Right atrium auricular region (tissue), 2 donors: ENCODE measurements around the gene PPP1R18. TPM values are rescaled to one million over a fixed set of nuclear protein-coding genes. Genes with fewer than 3 reads are reported as not detected.
A peak's percentile ranks its signal among the peaks of the same experiment; 100 is the strongest.
"Not testable (repeated sequence)": the region's sequence is repeated elsewhere in the genome, so short reads cannot be mapped to it uniquely, and the experiment has no call there.

Experiments used
- DNase-seq: peaks from one replicate; pipeline ENCODE4 v3.0.0-alpha.2; 2019; ENCODE audit warnings: low spot score
- H3K27ac ChIP-seq, 2 donors: fragments of 200-600 bp; sonication (generic); 1 replicate in 1 of 2; 2 replicates in 1 of 2; pipeline ENCODE4 v1.5.1; 2016 to 2019
- H3K27me3 ChIP-seq, 2 donors: fragments of 200-600 bp; sonication (generic); one replicate each; pipeline versions ENCODE4 v1.5.1 to v1.6.0; 2017 to 2019
- H3K36me3 ChIP-seq: fragments of 200-600 bp; sonication (generic); one replicate; pipeline ENCODE4 v1.5.1; 2016
- H3K4me1 ChIP-seq, 2 donors: fragments of 200-600 bp; sonication (generic); one replicate each; pipeline versions ENCODE4 v1.5.1 to v1.6.0; 2017 to 2019
- H3K4me3 ChIP-seq, 2 donors: fragments of 200-600 bp; sonication (generic); 1 replicate in 1 of 2; 2 replicates in 1 of 2; pipeline ENCODE4 v1.5.1; 2017 to 2019; ENCODE audit warnings: mild to moderate bottlenecking in 1 of 2, moderate library complexity in 1 of 2
- H3K9me3 ChIP-seq, 2 donors: fragments of 200-600 bp; sonication (generic); one replicate each; pipeline ENCODE4 v1.5.1; 2019
- total RNA-seq, 2 donors: library from RNA; depleted of rRNA; stranded (reverse); fragments of >200 nt; gene quantifications; one replicate each; pipeline ENCODE4 v1.1.0, GENCODE V29; 2016
- TF ChIP-seq, protein P1 (sequence below), 2 donors: fragments of 200-600 bp; sonication (generic); IDR thresholded peaks; one replicate each; pipeline ENCODE4 v1.5.1; 2019; ENCODE audit warnings: antibody characterized with exemption in 2 of 2

The PPP1R18 gene
- total RNA-seq, 2 donors from 2014 or later: 17.5 to 33.2 TPM

DNA sequence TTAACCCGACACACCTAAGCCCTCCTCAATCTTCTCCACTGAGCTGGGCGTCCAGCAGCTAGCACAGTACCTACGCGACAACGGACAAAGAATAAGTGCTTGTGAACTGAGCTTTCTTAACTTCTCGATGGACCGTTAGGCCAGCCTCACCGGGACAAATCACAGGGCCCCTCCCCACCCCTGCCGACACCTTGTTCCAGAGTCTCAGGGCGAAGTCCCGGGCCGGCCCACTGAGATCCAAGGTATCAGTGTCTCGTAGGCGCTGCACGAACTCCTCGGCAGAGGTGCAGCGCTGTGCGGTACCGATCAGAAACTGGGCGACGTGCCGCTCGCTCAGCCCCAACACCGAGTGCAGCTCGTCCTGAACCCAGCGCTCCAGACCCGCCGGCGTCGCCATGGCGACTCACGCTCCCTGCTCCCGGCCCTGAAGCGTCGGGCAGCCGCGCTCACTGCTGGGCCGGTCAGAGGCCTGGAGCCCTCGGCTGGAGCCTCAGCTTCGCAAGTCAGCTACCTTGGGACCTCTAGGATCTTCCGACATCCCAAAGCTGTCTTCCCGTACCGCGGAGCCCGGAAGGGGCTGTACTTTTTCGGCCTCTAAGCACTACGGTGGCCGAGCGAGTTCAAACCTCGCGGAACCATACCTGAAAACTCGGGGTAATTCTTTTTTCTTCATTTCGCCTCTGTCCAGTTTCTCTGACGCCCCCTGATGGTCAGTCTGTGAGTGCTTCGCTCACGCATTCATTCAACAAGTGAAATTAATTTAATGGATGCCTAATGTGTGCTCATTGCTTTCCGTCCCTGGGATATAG lies 13.8 kb downstream of the PPP1R18 start, which contains the start of gene DHX16:
Gene DHX16, minus strand, starts transcription at position 562 of the 809 bp plus-strand sequence. Its CDS starts 165 bp downstream, at position 397.
- DNase-seq: peak; percentile 97
- TF ChIP-seq, protein P1, sequence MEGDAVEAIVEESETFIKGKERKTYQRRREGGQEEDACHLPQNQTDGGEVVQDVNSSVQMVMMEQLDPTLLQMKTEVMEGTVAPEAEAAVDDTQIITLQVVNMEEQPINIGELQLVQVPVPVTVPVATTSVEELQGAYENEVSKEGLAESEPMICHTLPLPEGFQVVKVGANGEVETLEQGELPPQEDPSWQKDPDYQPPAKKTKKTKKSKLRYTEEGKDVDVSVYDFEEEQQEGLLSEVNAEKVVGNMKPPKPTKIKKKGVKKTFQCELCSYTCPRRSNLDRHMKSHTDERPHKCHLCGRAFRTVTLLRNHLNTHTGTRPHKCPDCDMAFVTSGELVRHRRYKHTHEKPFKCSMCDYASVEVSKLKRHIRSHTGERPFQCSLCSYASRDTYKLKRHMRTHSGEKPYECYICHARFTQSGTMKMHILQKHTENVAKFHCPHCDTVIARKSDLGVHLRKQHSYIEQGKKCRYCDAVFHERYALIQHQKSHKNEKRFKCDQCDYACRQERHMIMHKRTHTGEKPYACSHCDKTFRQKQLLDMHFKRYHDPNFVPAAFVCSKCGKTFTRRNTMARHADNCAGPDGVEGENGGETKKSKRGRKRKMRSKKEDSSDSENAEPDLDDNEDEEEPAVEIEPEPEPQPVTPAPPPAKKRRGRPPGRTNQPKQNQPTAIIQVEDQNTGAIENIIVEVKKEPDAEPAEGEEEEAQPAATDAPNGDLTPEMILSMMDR (IDR thresholded peaks at IDR 0.05): peak; percentile 82 to 91

DNA sequence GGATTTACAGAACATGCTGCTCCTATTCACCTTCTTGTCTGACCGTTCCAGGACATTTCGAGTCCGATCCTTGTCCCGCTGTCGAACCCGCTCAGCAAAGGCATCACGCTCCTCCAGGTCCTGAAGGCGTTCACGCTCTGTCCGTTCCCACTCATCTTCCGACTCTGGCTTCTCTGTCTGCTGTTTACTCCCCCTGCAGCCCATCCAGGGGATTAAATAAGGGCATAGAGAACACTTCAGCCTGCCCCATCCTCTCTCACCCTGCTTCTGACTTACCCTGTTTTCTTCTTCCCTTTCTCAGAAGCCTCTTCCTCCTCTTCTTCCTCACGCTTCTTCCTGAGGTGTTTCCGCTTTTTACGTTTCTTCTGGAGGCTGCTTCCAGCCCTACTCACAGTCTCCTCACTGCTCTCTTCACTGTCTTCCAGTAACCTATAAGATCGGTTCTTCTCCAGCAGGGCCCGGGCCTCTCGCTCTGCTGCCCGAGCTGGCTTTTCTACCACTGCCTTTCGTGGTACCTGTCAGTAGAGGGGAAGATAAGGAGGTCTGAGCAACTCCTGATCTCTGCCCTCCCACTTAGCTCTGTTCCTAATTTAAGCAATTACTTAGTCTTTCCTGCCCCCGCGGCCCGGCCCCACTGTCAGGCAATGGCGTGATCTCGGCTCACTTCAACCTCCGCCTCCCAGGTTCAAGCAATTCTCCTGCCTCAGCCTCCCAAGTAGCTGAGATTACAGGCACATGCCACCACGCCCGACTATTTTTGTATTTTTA lies 15.5 kb downstream of the PPP1R18 start:
- Histone ChIP-seq H3K9me3 (no peaks in the 10 kb centered on the region), H3K27me3 (no peaks in the 10 kb centered on the region), H3K4me1 (peaks cover 0 to 20% of the 10 kb centered on the region in 2 donors), H3K27ac (no peak overlapping the region), H3K36me3 (peaks cover 36% of the 10 kb centered on the region), H3K4me3 (no peak overlapping the region)
- DNase-seq: no peak
- TF ChIP-seq, protein P1 (IDR thresholded peaks at IDR 0.05): no peak

More for the DNA sequence above, 13.8 kb downstream of the PPP1R18 start, which contains the start of gene DHX16:
- H3K27me3 ChIP-seq: no peaks in the 10 kb centered on the region
- peaks cover 0 to 20% of the 10 kb centered on the region in 2 donors for H3K4me1 ChIP-seq
- peaks cover 43% of the 10 kb centered on the region for H3K36me3 ChIP-seq
- peak within 1 kb of the TSS; percentile 78 to 79 for H3K27ac ChIP-seq
- H3K4me3 ChIP-seq: peak within 1 kb of the TSS; percentile 85 to 92
- H3K9me3 ChIP-seq: no peaks in the 10 kb centered on the region

DNA sequence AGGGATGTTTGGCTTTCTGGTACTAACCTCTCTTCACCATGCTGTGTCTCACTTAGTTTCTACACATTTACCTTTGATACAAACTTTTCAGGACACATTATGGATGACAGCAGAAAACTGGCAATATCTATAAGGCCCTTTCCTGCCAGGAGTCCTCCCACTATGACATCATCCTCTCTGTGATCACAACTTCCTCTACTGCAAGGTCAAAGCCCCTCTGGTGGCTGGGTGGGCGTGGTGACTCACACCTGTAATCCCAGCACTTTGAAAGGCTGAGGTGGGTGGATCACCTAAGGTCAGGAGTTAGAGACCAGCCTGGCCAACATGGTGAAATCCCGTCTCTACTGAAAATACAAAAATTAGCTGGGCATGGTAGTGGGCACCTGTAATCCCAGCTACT lies 20.1 kb downstream of the PPP1R18 start:
- peaks cover 81% of the 10 kb centered on the region for H3K36me3 ChIP-seq
- not testable (repeated sequence) for DNase-seq, H3K27me3 ChIP-seq

DNA sequence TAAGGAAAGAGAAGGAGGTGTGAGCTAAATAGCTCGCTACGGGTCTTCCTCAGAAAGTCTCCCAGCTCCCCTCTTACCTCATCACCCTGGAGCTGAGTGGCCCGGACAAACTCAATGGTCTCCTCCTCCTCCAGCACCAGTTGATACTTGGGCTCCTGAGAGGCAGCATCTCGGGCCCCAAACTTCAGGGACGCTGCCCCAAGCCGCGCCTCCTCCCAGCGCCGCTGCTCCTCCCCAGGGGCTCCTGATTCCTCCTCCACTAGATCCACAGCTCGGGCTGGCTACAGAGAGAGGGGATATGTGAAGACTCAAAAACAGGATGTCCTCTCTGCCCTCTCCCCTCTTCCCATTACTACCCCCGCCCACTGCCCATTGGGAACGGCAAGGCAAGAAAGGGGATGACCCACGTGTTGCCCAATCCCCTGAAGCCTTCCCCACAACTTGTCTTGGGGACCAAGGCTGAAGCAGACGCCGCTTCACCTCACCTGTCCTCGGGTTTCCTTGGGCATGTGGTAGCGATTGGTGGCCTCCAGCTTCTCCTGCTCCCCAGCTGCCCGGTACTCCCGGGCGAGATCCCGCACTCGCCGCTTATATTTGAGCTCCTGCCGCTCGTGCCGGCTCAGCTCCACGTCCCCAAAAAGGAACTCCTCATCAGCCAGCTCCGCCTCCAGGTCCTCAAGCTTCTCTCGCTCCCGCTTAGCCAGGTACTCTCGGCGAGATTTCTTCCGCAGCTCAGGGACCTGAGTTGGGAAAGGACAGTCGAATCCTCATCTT lies 21.3 kb downstream of the PPP1R18 start:
- H3K4me3 ChIP-seq: no peak overlapping the region
- peaks cover 87% of the 10 kb centered on the region for H3K36me3 ChIP-seq
- no peaks in the 10 kb centered on the region for H3K27me3 ChIP-seq
- TF ChIP-seq, protein P1 (IDR thresholded peaks at IDR 0.05): no peak
- H3K27ac ChIP-seq: no peak overlapping the region
- no peaks in the 10 kb centered on the region for H3K9me3 ChIP-seq
- no peaks in the 10 kb centered on the region for H3K4me1 ChIP-seq
- no peak for DNase-seq

More for the DNA sequence above, 20.1 kb downstream of the PPP1R18 start:
- not testable (repeated sequence) for H3K4me1 ChIP-seq, H3K9me3 ChIP-seq, H3K4me3 ChIP-seq, H3K27ac ChIP-seq

DNA sequence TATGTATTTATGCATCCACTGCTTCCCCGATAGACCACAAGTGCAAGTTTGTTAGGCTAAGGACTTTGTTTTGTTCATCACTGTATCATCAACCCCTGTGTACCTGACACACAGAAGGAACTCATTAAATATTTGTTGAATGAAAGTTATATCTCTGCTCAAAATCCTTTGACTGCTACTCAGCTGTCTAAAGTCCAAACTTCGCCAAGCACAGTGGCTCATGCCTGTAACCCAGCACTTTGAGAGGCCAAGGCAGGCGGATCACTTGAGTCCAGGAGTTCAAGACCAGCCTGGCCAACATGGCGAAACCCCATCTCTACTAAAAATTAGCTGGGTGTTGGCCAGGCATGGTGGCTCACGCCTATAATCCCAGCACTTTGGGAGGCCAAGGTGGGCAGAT lies 28.5 kb downstream of the PPP1R18 start:
- H3K9me3 ChIP-seq, DNase-seq, H3K4me3 ChIP-seq, H3K27ac ChIP-seq, H3K4me1 ChIP-seq, H3K27me3 ChIP-seq: not testable (repeated sequence)
- H3K36me3 ChIP-seq: peaks cover 97% of the 10 kb centered on the region

DNA sequence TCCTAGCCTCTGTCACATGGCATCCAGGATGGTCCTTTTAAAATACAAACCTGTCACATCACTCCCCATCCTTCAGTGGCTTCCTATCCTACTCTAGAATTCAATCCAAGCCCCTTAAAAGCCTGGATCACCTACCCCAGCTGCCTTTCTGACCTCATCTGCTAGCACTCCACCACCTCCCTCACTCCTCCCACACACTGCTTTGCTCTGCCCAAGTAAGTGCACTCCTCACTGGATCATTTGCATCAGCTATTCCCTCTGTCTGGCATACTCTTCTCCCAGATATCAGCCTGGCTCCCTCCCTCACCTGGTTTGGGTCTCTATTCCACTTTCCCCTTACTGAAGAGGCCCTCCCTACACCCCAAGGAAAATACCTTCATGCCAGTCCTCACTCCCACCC lies 29.0 kb downstream of the PPP1R18 start:
- no peak overlapping the region for H3K27ac ChIP-seq
- no peaks in the 10 kb centered on the region for H3K27me3 ChIP-seq

More for the DNA sequence above, 29.0 kb downstream of the PPP1R18 start:
- Histone ChIP-seq H3K36me3 (peaks cover 97% of the 10 kb centered on the region), H3K4me1 (no peaks in the 10 kb centered on the region), H3K9me3 (no peaks in the 10 kb centered on the region), H3K4me3 (no peak overlapping the region)
- DNase-seq: no peak
- TF ChIP-seq, protein P1 (IDR thresholded peaks at IDR 0.05): no peak
